Measurements from ENCODE around the gene ITGA11. TPM values are rescaled to one million over a fixed set of nuclear protein-coding genes. Genes with fewer than 3 reads are reported as not detected.

Gene ITGA11
- total and polyA plus RNA-seq, 2 donors (not counting 1 experiment from before 2014, with no cell fraction given) = not detected

- no peaks in the 10 kb centered on the region for H3K79me2 ChIP-seq (ENCODE audit: control insufficient read depth, insufficient read depth, low read length)
- Mint-ChIP-seq H3K27ac (no peak overlapping the region), H3K4me1 (no peaks in the 10 kb centered on the region), H3K4me3 (no peak overlapping the region), H3K27me3 (peaks cover 13% of the 10 kb centered on the region), H3K9me3 (ENCODE audit: insufficient read depth) (no peaks in the 10 kb centered on the region)
- H3K36me3 ChIP-seq (replicated peaks in 1 of 2; ENCODE audit: control extremely low read depth in 1 of 2, control insufficient read depth in 1 of 2, extremely low read depth in 1 of 2, insufficient read depth in 2 of 2, low read length in 1 of 2) = no peaks in the 10 kb centered on the region
- CTCF ChIA-PET = no interaction called here
- no peak overlapping the region for H2AFZ ChIP-seq (ENCODE audit: insufficient read depth, low read depth, low read length, poor library complexity, severe bottlenecking)
- no peak overlapping the region for H3K27ac ChIP-seq (ENCODE audit: low read length in 2 of 2)
- no peak overlapping the region for H3K4me2 ChIP-seq (replicated peaks; ENCODE audit: low read depth, low read length, poor library complexity, severe bottlenecking)
- ATAC-seq (ENCODE audit: low read depth) (no peak), DNase-seq (no peak)
- whole genome bisulfite sequencing (ENCODE audit: insufficient coverage) = no CpG with 5 or more reads among the region's 1 CpG
- H3K9me3 ChIP-seq (ENCODE audit: control extremely low read depth in 1 of 3, control insufficient read depth in 2 of 3, insufficient read depth in 1 of 3, low read length in 2 of 3) = no peaks in the 10 kb centered on the region
- no peak overlapping the region for H3K4me3 ChIP-seq (ENCODE audit: control extremely low read depth in 1 of 5, extremely low read depth in 1 of 5, insufficient read depth in 1 of 5, low read depth in 2 of 5, low read length in 4 of 5)
- H3K4me1 ChIP-seq (ENCODE audit: control insufficient read depth in 2 of 2, insufficient read depth in 2 of 2, low read length in 2 of 2) = no peaks in the 10 kb centered on the region
- no peak overlapping the region for H3K9ac ChIP-seq (ENCODE audit: low read length)
- no peak for TF ChIP-seq EZH2 (IDR thresholded peaks at IDR 0.05; ENCODE audit: borderline replicate concordance, insufficient read depth, low read depth, low read length, poor library complexity, severe bottlenecking)
- TF ChIP-seq CTCF (IDR thresholded peaks at IDR 0.05) = no peak
- H4K20me1 ChIP-seq (ENCODE audit: control insufficient read depth, insufficient read depth, low read length, poor library complexity, severe bottlenecking) = no peaks in the 10 kb centered on the region
- H3K27me3 ChIP-seq (replicated peaks in 1 of 4; ENCODE audit: control extremely low read depth in 1 of 4, control insufficient read depth in 3 of 4, insufficient read depth in 4 of 4, low read length in 3 of 4) = no peaks in the 10 kb centered on the region
- intact Hi-C loops (cut with micrococcal nuclease) = no loop called here
- POLR2A ChIA-PET = no interaction called here
Observed at GRCh38 chr15:68315035-68315434, 116.9 kb downstream of the ITGA11 start.

- H3K27ac ChIP-seq (ENCODE audit: low read length in 2 of 2) = no peak overlapping the region
- no peak overlapping the region for H3K4me3 ChIP-seq (ENCODE audit: control extremely low read depth in 1 of 5, extremely low read depth in 1 of 5, insufficient read depth in 1 of 5, low read depth in 2 of 5, low read length in 4 of 5)
- no peak overlapping the region for H3K9ac ChIP-seq (ENCODE audit: low read length)
- Mint-ChIP-seq H3K9me3 (ENCODE audit: insufficient read depth) (no peaks in the 10 kb centered on the region), H3K4me1 (no peaks in the 10 kb centered on the region), H3K27ac (no peak overlapping the region), H3K4me3 (no peak overlapping the region), H3K27me3 (peaks cover 13% of the 10 kb centered on the region)
- H4K20me1 ChIP-seq (ENCODE audit: control insufficient read depth, insufficient read depth, low read length, poor library complexity, severe bottlenecking) = no peaks in the 10 kb centered on the region
- no peaks in the 10 kb centered on the region for H3K27me3 ChIP-seq (replicated peaks in 1 of 4; ENCODE audit: control extremely low read depth in 1 of 4, control insufficient read depth in 3 of 4, insufficient read depth in 4 of 4, low read length in 3 of 4)
- CTCF ChIA-PET = no interaction called here
- H3K79me2 ChIP-seq (ENCODE audit: control insufficient read depth, insufficient read depth, low read length) = no peaks in the 10 kb centered on the region
- POLR2A ChIA-PET = no interaction called here
- TF ChIP-seq CTCF (IDR thresholded peaks at IDR 0.05) = no peak
- no peak for TF ChIP-seq EZH2 (IDR thresholded peaks at IDR 0.05; ENCODE audit: borderline replicate concordance, insufficient read depth, low read depth, low read length, poor library complexity, severe bottlenecking)
- DNase-seq (no peak), ATAC-seq (ENCODE audit: low read depth) (no peak)
- no peak overlapping the region for H2AFZ ChIP-seq (ENCODE audit: insufficient read depth, low read depth, low read length, poor library complexity, severe bottlenecking)
- WGBS (ENCODE audit: insufficient coverage) = 93% methylated on average over 2 of the region's 11 CpGs
- intact Hi-C loops (cut with micrococcal nuclease) = no loop called here
- H3K9me3 ChIP-seq (ENCODE audit: control extremely low read depth in 1 of 3, control insufficient read depth in 2 of 3, insufficient read depth in 1 of 3, low read length in 2 of 3) = no peaks in the 10 kb centered on the region
- no peak overlapping the region for H3K4me2 ChIP-seq (replicated peaks; ENCODE audit: low read depth, low read length, poor library complexity, severe bottlenecking)
- H3K4me1 ChIP-seq (ENCODE audit: control insufficient read depth in 2 of 2, insufficient read depth in 2 of 2, low read length in 2 of 2) = no peaks in the 10 kb centered on the region
- H3K36me3 ChIP-seq (replicated peaks in 1 of 2; ENCODE audit: control extremely low read depth in 1 of 2, control insufficient read depth in 1 of 2, extremely low read depth in 1 of 2, insufficient read depth in 2 of 2, low read length in 1 of 2) = no peaks in the 10 kb centered on the region
Observed at GRCh38 chr15:68314563-68314962, 117.4 kb downstream of the ITGA11 start.
